SK-N-SH (cell line): ENCODE results near the gene CLSTN2. TPM values are rescaled to one million over a fixed set of nuclear protein-coding genes. Genes with fewer than 3 reads are reported as not detected.

Experiments
- CTCF ChIA-PET: fragments of 300-600, 350-600 bp; formaldehyde crosslinking; extraction: SDS; loops from one replicate; lab custom pipeline; 2021; lab: Yijun Ruan, JAX
- POLR2A ChIA-PET: fragments of 350-600 bp; sonication (Branson Sonifier 250); formaldehyde crosslinking; extraction: SDS; loops from one replicate; lab custom pipeline; 2020; ENCODE audit warnings: antibody characterized with exemption, inconsistent platforms; lab: Yijun Ruan, JAX
- DNase-seq: peaks from one replicate; pipeline ENCODE4 v3.0.0; 2012
- H2AFZ ChIP-seq: fragments of 200-600 bp; sonication (generic); 2 replicates; pipeline ENCODE4 v1.8.1; 2016; ENCODE audit warnings: antibody characterized with exemption, mild to moderate bottlenecking, low read depth
- H3F3A ChIP-seq: fragments of 200-600 bp; sonication (generic); replicated peaks from 2 replicates; pipeline ENCODE3; 2016; ENCODE audit warnings: antibody characterized with exemption, mild to moderate bottlenecking; ENCODE audit not compliant: insufficient read depth
- H3K27ac ChIP-seq, 2 experiments: fragments of 200-500 bp in 1 of 2; fragments of 200-600 bp in 1 of 2; sonication (Bioruptor generic) in 1 of 2; sonication (generic), shearing (Covaris generic) in 1 of 2; 2 replicates each; pipeline versions ENCODE4 v1.5.1 to v1.6.1; 2014 to 2016; ENCODE audit warnings: low read depth in 2 of 2, inconsistent platforms in 1 of 2, low read length in 1 of 2, mild to moderate bottlenecking in 1 of 2, mixed read lengths in 1 of 2
- H3K27me3 ChIP-seq: fragments of 200-600 bp; sonication (generic), shearing (Covaris generic); 2 replicates; pipeline ENCODE4 v1.6.1; 2016; ENCODE audit warnings: mixed run types; ENCODE audit not compliant: insufficient read depth
- H3K36me3 ChIP-seq, 2 experiments: fragments of 200-500 bp in 1 of 2; fragments of 200-600 bp in 1 of 2; sonication (Bioruptor generic) in 1 of 2; sonication (generic) in 1 of 2; replicated peaks in 1 of 2; 2 replicates each; pipeline versions ENCODE3 to v1.5.1; 2014 to 2016; ENCODE audit warnings: low read length in 1 of 2, mild to moderate bottlenecking in 1 of 2; ENCODE audit not compliant: insufficient read depth in 2 of 2, control insufficient read depth in 1 of 2
- H3K4me1 ChIP-seq, 2 experiments: fragments of 200-500 bp in 1 of 2; fragments of 200-600 bp in 1 of 2; sonication (Bioruptor generic) in 1 of 2; sonication (generic), shearing (Covaris generic) in 1 of 2; 2 replicates each; pipeline versions ENCODE4 v1.5.1 to v1.6.1; 2014 to 2016; ENCODE audit warnings: low read depth in 1 of 2, low read length in 1 of 2, mixed run types in 1 of 2; ENCODE audit not compliant: insufficient read depth in 2 of 2, control insufficient read depth in 1 of 2
- H3K4me2 ChIP-seq: fragments of 200-600 bp; sonication (generic), shearing (Covaris generic); 2 replicates; pipeline ENCODE4 v1.6.1; 2017; ENCODE audit warnings: mixed run types
- H3K4me3 ChIP-seq, 2 experiments: fragments of 200-500 bp in 1 of 2; fragments of 200-600 bp in 1 of 2; sonication (Bioruptor generic) in 1 of 2; sonication (generic), shearing (Covaris generic) in 1 of 2; 2 replicates each; pipeline versions ENCODE4 v1.5.1 to v1.8.1; 2014 to 2016; ENCODE audit warnings: low read depth in 2 of 2, inconsistent platforms in 1 of 2, low read length in 1 of 2, mild to moderate bottlenecking in 1 of 2, mixed read lengths in 1 of 2, moderate library complexity in 1 of 2
- H3K79me2 ChIP-seq: fragments of 200-600 bp; sonication (generic); 2 replicates; pipeline ENCODE4 v1.8.1; 2017; ENCODE audit warnings: mild to moderate bottlenecking; ENCODE audit not compliant: insufficient read depth
- H3K9ac ChIP-seq: fragments of 200-600 bp; sonication (generic); 2 replicates; pipeline ENCODE4 v1.6.1; 2017; ENCODE audit warnings: mixed run types
- H3K9me2 ChIP-seq: fragments of 200-600 bp; sonication (generic); 2 replicates; pipeline ENCODE4 v1.6.1; 2017; ENCODE audit warnings: mixed run types
- H3K9me3 ChIP-seq: fragments of 200-600 bp; sonication (generic); 2 replicates; pipeline ENCODE4 v1.6.1; 2017; ENCODE audit warnings: mixed run types, mild to moderate bottlenecking, moderate library complexity
- H4K20me1 ChIP-seq: fragments of 200-600 bp; sonication (generic); 2 replicates; pipeline ENCODE4 v1.6.1; 2017; ENCODE audit warnings: mild to moderate bottlenecking, mixed run types; ENCODE audit not compliant: insufficient read depth
- CTCF ChIP-seq: fragments of 200-600 bp; sonication (generic); IDR thresholded peaks from 2 replicates; pipeline ENCODE4 v1.6.1; 2017; ENCODE audit warnings: antibody characterized with exemption, mild to moderate bottlenecking, moderate library complexity
- FOXJ3 ChIP-seq: sonication (generic); formaldehyde crosslinking; IDR thresholded peaks from 2 replicates; pipeline ENCODE4 v1.5.1; 2020; ENCODE audit warnings: mild to moderate bottlenecking, missing genetic modification reagents
- GABPA ChIP-seq: IDR thresholded peaks from 2 replicates; pipeline ENCODE4 v1.4.0; 2012; ENCODE audit warnings: low read depth, mild to moderate bottlenecking
- GATA2 ChIP-seq: sonication (generic); formaldehyde crosslinking; IDR thresholded peaks from 2 replicates; pipeline ENCODE4 v1.5.0; 2020; ENCODE audit warnings: mild to moderate bottlenecking, missing genetic modification reagents
- JUND ChIP-seq: IDR thresholded peaks from 2 replicates; pipeline ENCODE4 v1.4.0; 2012
- MAX ChIP-seq: IDR thresholded peaks from 2 replicates; pipeline ENCODE4 v1.4.0; 2012; ENCODE audit warnings: low read depth
- MXI1 ChIP-seq: IDR thresholded peaks from 2 replicates; pipeline ENCODE4 v1.6.1; 2012; ENCODE audit warnings: mild to moderate bottlenecking, low read depth, low read length, improper control_type of control experiment
- NRF1 ChIP-seq: IDR thresholded peaks from 2 replicates; pipeline ENCODE4 v1.6.1; 2012; ENCODE audit warnings: low read depth, mild to moderate bottlenecking, low read length
- RAD21 ChIP-seq: IDR thresholded peaks from 2 replicates; pipeline ENCODE4 v1.6.1; 2012; ENCODE audit warnings: mild to moderate bottlenecking, low read length
- RFX5 ChIP-seq: IDR thresholded peaks from 2 replicates; pipeline ENCODE4 v1.6.1; 2012; ENCODE audit warnings: mild to moderate bottlenecking, improper control_type of control experiment, low read length
- SMC3 ChIP-seq: IDR thresholded peaks from 2 replicates; pipeline ENCODE4 v1.6.1; 2012; ENCODE audit warnings: low read depth, low read length, improper control_type of control experiment
- TEAD4 ChIP-seq: IDR thresholded peaks from 2 replicates; pipeline ENCODE4 v1.4.0; 2012; ENCODE audit warnings: mild to moderate bottlenecking, borderline replicate concordance; ENCODE audit not compliant: insufficient read depth
- USF2 ChIP-seq: fragments of 150-350 bp; IDR thresholded peaks from 2 replicates; pipeline ENCODE4 v1.6.1; 2017; ENCODE audit warnings: antibody characterized with exemption, low read length, low read depth, borderline replicate concordance
- YY1 ChIP-seq: IDR thresholded peaks from 2 replicates; pipeline ENCODE4 v1.4.0; 2012; ENCODE audit warnings: low read depth, mild to moderate bottlenecking
- WGBS: methylation state at CpG from one replicate; pipeline ENCODE4 v1.1.6; 2017; ENCODE audit warnings: low lambda C conversion rate; 5-methylcytosine and 5-hydroxymethylcytosine counted together
- polyA plus RNA-seq, 3 experiments: library from polyadenylated mRNA; depleted of rRNA; stranded (reverse); fragments of >200 nt; gene quantifications; 2 replicates each; pipeline ENCODE4 v1.2.3, GENCODE V29; 2012
- TF ChIP-seq, protein P1 (sequence below): IDR thresholded peaks from 2 replicates; pipeline ENCODE4 v1.4.0; 2012; ENCODE audit warnings: low read depth, borderline replicate concordance

Gene CLSTN2
- polyA plus RNA-seq, 1 of the 3 experiments (the other 2 are of a cell fraction), result 0.02 TPM

DNA sequence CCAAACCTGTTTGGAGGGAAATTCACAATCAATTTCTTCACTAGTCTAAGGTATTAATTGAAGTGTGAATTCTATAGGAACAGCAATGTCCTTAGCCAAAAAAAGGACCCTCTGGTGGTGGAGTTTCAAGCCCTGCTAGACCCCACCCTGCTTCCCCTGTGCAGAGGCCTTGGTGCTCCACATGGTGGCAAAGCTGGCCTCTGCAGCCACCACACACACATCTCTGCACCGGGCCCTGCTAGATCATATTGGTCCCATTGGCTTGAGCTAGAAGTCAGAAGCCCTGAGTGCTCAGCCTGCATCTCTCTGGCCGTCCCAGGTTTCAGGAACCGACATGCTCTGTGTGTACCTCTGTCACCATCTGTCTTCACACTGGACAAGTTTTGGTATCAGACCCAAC is 522.0 kb downstream of the CLSTN2 start (continued):
- TF ChIP-seq MAX, result no peak
- no peak for TF ChIP-seq MXI1
- TF ChIP-seq USF2, result no peak
- TF ChIP-seq RFX5, result no peak
- no peak for TF ChIP-seq CTCF
- TF ChIP-seq GATA2, result no peak
- no peak for TF ChIP-seq SMC3
- TF ChIP-seq, protein P1, sequence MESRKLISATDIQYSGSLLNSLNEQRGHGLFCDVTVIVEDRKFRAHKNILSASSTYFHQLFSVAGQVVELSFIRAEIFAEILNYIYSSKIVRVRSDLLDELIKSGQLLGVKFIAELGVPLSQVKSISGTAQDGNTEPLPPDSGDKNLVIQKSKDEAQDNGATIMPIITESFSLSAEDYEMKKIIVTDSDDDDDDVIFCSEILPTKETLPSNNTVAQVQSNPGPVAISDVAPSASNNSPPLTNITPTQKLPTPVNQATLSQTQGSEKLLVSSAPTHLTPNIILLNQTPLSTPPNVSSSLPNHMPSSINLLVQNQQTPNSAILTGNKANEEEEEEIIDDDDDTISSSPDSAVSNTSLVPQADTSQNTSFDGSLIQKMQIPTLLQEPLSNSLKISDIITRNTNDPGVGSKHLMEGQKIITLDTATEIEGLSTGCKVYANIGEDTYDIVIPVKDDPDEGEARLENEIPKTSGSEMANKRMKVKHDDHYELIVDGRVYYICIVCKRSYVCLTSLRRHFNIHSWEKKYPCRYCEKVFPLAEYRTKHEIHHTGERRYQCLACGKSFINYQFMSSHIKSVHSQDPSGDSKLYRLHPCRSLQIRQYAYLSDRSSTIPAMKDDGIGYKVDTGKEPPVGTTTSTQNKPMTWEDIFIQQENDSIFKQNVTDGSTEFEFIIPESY, result no peak

DNA sequence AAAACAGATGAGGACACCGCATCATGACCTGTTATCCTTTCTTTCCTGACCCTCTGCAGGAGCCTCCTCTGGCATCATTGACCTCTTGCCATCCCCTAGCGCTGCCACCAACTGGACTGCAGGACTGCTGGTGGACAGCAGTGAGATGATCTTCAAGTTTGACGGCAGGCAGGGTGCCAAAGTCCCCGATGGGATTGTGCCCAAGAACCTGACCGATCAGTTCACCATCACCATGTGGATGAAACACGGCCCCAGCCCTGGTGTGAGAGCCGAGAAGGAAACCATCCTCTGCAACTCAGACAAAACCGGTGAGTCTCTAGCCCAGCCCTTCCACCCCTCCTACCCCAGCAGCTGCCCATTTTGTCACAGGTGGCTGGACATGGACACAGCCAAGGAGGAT is 524.5 kb downstream of the CLSTN2 start:
- no peaks in the 10 kb centered on the region for H3K27me3 ChIP-seq
- no peaks in the 10 kb centered on the region for H3K79me2 ChIP-seq
- DNase-seq, result no peak
- TF ChIP-seq NRF1, result no peak
- no peak for TF ChIP-seq GABPA
- no peak for TF ChIP-seq GATA2
- TF ChIP-seq TEAD4, result no peak
- TF ChIP-seq FOXJ3 (CRISPR knock-in tag), result no peak
- TF ChIP-seq YY1, result no peak
- no peak for TF ChIP-seq JUND
- no peak for TF ChIP-seq RAD21
- TF ChIP-seq, all 33 proteins: peak for 0
- no peaks in the 10 kb centered on the region for H3K9me2 ChIP-seq
- no peaks in the 10 kb centered on the region for H3K9me3 ChIP-seq
- H3K4me2 ChIP-seq, result no peak overlapping the region
- no peak overlapping the region for H3K27ac ChIP-seq
- no peaks in the 10 kb centered on the region for H4K20me1 ChIP-seq
- peaks cover 0 to 7% of the 10 kb centered on the region in 2 experiments; a peak in 1 of 4 replicates for H3K4me1 ChIP-seq
- H3K9ac ChIP-seq, result no peak overlapping the region
- CTCF ChIA-PET, result interaction anchor here (2.9 kb wide), 1 partner anchor 12 kb away, joined by 10 read pairs; no protein-coding TSS in a partner anchor
- no peak overlapping the region for H3K4me3 ChIP-seq
- WGBS, result 38% methylated on average over 8 of the region's 8 CpGs
- H3K36me3 ChIP-seq, result no peaks in the 10 kb centered on the region
- POLR2A ChIA-PET, result no interaction called here
- no peak overlapping the region for H2AFZ ChIP-seq
- no peaks in the 10 kb centered on the region for H3F3A ChIP-seq
